Measurements from ENCODE around the gene ARHGEF17. TPM values are rescaled to one million over a fixed set of nuclear protein-coding genes. Genes with fewer than 3 reads are reported as not detected.
A peak's percentile ranks its signal among the peaks of the same experiment; 100 is the strongest.

The ARHGEF17 gene
- total RNA-seq, 1 donor from 2014 or later: 19.2 TPM

DNA sequence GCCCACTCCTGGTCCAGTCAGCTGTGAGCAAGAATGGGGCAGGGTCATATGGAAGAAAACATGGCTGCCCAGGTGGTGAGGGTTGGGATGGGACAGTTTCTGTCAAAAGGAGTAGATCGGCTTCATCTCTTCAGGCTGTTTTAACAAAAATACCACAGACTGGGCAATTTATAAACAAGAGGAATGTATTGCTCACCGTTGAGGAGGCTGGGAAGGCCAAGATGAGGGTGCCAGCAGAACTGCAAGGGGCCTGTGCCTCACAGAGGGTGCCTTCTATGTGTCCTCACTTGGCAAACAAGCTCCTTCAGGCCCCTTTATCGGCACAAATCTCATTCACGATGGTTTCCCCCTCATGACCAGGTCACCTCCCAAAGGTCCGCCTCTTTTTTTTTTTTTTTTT is 50.0 kb downstream of the ARHGEF17 start:
- no peak for DNase-seq

DNA sequence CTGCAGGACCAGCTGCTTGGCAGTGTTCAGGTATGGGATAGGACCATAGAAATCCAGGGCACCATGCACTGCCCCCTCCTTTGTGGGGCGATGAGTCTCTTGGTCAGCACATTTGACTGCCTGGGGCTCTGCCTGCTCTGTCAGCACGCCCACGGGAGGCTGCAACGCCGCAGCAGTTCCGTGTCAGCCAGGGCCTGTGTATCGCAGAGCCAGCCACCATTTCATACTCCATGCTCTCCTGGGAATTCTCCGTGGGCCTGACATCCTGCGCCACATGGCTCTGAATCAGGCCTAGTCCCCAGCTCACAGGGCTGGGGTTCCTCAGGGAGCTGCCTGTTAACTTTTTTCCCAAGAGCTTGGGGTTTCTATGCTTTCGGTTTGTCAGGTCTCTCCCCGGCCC is 51.3 kb downstream of the ARHGEF17 start:
- DNase-seq: no peak

DNA sequence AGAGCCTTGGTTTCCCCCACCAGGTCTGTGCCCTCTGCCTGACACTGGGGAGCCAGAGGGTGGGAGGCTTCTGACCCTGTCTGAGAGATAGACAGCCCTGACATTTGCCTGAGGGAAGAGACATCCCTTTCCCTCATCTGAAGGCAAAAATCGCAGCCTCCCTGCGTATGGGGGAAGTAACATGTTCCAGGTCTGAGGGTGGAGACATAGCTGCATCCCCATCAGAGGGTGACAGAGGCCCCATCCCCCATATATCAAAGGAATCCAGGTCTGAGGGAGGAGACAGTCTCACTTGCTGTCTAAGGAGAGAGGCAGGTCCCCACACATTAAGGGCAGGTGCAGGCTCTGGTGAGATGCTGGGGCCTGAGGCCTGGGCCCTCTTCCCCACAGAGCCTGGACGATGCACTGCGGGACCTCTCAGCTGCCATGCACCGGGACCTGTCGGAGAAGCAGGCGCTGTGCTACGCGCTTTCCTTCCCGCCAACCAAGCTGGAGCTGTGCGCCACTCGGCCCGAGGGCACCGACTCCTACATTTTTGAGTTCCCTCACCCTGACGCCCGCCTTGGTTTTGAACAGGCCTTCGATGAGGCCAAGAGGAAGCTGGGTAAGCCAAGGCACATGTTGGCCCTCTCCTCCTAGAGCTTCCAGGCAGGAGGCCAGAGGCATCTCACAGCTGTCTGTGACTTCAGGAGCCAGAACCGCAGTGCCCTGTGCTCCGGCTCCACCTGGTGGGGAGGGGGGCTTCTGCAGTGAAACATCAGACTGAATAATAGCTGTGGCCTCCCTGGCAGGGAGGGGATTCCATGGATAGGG is 52.1 kb downstream of the ARHGEF17 start:
- no peak for DNase-seq

DNA sequence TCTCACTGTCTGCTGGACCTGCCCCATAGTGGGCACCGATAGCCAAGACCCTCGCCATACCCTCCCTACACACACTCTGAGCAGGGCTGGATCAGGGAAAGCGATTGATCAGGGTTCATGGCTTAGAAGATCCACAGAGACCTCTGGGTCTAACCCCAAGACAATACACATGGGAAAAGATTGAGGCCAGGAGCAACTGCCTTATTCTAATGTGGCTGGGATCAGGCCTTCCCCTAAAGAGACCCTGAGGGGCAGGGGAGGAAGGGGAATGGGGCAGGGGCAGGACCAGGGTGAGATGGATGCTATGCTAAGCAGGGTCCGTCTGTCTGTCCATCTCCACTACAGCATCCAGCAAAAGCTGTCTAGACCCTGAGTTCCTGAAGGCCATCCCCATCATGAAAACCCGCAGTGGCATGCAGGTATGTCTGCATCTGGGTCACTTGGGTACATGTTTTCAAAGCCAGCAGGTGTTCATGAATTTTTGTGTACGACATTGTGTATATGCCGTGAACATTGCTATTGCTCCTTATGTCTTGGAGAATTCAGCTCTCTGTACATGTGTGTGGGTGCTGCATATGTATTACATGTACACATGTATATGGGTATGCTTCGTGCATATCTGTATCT is 52.8 kb downstream of the ARHGEF17 start:
- no peak for DNase-seq

DNA sequence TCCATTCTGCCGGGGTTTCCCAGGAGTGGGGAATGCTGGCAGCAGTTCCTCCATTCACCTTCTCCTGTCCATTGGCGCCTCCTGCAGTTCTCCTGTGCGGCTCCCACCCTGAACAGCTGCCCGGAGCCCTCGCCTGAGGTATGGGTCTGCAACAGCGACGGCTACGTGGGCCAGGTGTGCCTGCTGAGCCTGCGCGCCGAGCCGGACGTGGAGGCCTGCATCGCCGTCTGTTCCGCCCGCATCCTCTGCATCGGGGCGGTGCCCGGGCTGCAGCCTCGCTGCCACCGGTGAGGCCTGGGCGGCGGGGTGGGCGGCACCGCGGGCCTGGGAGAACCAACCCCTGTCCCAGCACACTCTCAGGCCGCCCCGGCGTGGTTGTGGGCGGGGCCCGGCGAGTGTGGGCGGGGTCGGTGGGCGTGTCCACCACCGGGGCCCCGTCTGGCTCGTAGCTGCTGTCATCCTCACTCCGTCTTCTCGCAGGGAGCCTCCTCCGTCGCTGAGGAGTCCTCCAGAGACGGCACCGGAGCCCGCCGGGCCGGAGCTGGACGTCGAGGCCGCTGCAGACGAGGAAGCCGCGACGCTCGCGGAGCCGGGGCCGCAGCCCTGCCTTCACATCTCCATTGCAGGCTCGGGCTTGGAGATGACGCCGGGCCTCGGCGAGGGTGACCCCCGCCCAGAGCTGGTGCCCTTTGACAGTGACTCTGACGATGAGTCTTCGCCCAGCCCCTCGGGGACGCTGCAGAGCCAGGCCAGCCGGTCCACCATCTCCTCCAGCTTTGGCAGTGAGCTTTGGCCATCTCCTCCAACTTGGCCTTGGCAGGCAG is 54.1 kb downstream of the ARHGEF17 start:
- DNase-seq: no peak

DNA sequence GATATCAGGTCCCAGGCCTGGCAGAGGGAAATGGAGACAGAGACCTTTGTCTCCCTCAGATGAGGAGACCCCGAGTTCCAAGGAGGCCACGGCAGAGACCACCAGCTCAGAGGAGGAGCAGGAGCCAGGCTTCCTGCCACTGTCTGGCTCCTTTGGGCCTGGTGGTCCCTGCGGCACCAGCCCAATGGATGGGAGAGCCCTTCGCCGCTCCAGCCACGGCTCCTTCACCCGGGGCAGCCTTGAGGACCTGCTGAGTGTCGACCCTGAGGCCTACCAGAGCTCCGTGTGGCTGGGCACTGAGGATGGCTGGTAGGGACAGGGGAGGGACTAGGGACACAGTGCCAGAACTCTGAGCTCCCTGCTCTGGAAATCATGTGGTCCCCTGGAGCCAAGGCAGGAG is 55.1 kb downstream of the ARHGEF17 start:
- DNase-seq: no peak

DNA sequence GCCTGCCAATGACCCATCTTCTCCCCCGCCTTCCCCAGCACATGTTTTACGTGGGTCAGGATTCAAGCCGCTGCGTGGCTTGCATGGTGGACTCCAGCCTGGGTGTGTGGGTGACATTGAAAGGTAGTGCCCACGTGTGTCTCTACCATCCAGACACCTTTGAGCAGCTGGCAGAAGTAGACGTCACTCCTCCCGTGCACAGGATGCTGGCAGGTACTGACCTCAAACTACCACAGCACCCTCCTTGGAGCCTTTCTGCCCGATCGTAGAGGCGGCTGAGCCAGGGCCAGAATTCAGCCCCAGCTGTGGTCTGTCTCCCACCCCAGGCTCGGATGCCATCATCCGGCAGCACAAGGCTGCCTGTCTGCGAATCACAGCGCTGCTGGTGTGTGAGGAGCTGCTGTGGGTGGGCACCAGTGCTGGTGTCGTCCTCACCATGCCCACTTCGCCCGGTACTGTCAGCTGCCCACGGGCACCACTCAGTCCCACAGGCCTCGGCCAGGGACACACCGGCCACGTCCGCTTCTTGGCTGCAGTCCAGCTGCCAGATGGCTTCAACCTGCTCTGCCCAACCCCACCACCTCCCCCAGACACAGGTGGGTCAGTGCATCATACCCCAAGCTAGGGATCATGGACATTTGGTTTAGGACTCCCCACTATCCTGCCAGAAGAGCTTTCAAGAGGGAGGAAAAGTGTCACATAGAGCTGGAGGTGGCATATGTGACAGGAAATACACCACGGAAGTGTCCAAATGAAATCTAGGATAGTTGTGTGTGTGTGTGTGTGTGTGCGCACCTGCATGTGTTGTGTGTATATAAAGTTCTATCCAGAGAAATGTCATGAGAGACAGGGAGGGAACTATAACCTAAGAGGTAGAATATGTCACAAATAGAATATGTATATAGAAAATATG is 57.5 kb downstream of the ARHGEF17 start:
- DNase-seq: no peak

DNA sequence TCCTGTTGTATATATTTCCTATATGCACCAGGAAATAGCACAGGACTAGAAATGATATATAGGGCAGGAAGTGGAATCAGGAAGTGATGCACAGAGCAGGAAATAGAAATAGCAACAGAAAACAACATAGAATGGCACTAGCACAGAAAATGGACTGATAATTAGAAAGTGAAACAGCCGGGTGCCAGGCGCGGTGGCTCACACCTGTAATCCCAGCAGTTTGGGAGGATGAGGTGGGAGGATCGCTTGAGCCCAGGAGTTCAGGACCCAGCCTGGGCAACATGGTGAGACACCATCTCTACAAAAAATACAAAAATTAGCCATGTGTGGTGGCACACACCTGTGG is 58.2 kb downstream of the ARHGEF17 start:
- no peak for DNase-seq

DNA sequence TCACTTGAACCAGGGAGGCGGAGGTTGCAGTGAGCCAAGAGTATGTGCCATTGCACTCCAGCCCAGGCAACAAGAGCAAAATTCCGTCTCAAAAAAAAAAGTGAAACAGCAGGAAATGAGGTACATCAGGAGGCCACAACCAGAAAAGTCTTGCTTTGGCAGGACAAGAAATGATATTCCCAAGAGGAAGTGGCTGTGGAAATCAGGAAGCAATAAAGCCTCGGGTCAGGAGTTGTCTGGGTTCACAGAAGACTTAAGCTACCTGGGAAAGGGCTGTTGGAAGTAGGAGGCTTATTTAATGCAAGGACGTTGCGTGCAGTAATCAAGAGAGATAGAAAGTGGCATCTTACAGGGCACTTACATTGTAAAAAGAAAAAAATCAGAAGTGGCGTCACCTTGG is 58.9 kb downstream of the ARHGEF17 start:
- DNase-seq: no peak

DNA sequence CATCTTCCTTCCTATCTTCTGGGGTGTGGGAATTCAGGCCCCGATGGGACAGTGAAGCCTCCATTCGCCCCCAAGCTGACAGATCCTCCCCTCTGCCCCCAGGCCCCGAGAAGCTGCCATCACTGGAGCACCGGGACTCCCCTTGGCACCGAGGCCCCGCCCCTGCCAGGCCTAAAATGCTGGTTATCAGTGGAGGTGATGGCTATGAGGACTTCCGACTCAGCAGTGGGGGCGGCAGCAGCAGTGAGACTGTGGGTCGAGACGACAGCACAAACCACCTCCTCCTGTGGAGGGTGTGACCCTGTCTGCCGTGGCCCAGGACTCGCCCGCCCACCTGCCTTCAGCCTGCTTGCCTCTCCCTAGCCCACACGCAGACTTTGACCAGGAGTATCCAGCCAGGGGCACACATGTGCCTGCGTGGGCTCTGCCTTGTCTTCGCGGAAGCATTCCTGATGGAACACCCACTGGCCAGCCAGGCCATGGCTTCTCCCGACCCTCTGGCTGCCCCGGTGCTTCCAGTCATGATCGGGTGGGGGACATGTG is 59.5 kb downstream of the ARHGEF17 start:
- no peak for DNase-seq

DNA sequence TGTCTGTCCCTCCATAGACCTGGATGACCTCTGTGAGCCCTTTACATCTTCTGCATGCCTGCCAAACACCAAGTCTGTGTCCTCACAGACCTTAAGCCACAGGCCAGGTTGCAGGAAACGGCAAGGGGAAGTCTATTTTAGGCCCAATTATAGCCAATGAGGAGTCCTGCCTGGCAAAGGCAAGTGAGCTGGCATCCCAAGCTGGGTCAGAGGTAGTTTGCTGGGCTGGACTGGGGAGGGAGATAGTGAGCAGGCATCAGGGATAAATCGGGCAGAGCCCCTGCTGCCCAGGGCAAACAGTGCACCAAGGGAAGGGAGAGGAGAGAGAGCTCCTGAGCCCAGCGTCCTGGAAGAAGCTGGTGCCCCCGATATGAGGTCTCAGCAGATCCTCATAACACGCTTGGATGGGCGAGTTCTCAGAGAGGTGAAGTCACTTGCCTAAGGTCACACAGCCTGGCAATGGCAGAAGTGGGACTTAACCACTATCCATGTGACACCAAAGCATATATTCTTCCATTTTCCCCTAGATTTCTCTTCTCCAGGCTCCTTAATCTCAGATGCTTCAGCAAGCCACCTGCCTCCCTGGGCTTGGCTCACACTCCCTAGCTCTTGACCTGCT is 64.4 kb downstream of the ARHGEF17 start:
- DNase-seq: no peak

DNA sequence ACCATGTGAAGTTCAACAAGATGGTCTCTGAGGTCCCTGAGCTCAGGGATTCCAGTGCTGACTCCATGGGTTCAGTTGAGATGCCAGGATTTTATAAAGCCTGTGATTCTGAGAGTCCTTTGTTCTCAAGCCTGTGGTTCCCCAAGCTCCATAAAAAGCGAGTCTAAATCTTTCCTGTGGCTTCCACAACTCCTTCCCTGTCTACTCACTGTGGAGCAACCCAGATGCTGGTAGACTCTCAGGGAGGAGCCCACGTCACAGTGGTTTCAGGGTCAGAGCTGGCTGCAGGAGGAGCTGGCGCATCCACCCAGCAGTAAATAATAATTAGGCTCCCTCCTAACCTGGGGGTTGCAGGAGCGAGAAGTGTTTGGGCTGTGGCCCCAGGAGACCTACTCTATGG is 66.1 kb downstream of the ARHGEF17 start:
- DNase-seq: no peak

DNA sequence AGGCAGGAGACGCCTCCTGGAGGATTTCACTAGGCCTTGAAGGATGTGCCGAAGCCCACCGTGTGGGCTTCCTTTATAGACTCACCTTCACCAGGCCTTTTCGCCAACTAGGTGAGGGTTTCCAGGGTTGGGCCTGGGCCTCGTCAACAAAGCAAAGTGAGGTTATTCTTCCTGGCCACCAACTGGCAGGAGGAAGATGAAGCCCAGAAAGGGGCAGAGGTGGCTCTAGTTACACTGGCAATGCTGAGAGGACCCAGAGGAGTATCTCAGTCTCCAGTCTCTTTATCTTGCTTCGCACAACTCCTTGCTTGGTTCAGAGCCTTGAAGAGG is 67.7 kb downstream of the ARHGEF17 start:
- no peak for DNase-seq

DNA sequence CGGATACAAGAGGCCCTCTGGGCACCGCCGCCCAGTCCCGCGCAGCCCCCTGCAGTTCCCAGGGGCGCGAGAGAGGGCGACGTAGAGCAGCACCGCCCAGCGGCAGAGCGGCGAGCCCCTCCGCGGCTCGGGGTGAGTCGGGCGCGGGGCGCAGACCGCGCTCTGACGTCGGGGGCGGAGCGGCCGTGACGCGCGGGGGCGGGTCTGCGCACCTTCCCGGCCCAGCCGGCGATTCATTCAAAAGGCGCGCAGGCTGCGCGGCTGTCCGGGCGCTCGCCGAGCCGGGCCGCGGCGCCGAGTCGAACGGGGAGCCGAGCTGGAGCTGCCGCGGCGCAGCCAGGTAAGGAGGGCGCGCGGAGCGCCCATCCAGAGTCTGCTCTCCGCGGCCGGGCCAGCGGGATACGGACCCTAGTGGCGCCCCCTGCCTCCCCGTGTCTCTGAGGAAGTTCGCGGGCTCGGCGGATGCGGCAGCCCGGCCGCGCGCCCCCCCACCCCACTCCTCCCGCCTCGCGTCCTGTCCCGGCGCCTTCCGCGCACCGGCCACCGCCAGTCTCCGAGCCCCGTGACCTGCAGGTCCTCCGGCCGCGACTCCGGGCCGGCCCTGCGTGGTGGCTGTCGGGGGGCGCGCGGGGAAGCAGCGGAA is 68.2 kb downstream of the ARHGEF17 start, which contains the start of gene RELT:
Gene RELT (plus strand): TSS at position 240 of the 643 bp plus-strand sequence. CDS start 12,738 bp downstream, outside the sequence.
- DNase-seq: peak; percentile 82

DNA sequence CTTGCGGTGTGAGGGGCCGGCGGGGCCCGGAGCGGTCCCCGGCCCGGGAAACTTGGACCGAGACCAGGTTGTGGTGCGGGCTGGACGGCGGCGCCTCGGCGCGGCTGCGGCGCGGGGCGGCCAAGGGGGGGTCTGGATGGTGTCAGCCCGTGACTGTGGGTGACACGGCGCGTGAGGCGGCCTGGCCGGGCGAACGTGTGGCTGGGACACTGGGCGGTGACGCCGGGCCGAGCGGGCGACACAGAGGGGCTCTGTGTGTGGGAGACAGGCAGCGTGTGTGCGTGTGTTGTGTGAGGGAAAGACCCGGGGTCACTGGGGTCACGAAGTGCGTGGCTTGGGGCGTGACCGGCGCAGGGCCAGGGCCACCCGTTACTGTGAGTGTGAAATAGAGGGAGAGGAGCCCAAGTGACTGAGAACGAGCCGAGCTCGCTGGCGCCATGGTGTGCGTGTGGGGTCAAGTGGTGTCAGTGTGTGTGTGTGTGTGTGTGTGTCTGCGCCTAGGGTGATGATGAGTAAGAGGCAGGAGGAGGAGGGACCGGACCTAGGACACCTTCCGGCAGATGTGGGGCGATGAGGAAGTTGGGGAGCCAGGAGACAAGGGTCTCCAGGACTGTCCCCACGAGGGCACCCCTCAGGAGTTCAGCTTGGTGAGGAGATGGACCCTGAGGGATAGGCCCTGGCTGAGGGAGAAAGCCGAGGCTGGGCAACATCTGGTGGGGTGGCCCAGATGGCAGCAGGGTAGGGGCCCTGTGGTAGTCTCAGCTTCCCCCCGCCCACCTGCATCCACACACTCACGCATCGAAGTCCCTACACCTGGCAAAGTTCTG is 68.9 kb downstream of the ARHGEF17 start:
- DNase-seq: no peak

DNA sequence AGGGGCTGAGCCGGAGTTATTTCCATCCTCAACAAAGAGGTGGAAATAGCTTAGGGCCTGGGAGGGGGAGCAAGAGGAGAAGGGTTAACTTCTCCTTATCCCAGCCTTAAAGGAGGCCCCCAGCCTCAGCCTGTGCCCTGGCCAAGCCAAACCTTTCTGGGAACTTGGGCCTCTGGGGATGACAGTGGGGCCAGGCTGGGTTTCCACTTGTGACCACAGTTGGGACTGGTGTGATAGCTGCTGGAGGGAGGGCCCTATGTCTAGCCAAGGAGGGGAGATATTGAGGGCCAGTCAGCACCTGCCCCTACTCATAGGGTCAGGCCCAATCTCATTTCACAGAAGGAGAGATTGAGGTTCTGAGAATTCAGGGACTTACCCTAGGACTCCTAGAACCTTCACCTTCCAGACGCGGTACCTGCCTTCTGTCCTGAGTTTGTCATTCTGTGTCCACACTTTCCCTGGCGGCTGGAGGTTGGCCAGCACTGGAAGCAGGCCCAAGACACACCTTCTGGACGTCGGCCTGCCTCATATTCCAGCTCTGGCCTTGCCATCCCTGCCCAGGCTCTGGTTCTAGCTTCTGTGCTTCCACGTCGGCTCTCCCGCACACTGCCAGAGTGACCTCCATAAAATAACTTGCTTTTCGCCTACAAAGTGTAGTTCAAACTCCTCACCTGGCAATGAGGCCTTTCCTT is 71.3 kb downstream of the ARHGEF17 start:
- DNase-seq: no peak

DNA sequence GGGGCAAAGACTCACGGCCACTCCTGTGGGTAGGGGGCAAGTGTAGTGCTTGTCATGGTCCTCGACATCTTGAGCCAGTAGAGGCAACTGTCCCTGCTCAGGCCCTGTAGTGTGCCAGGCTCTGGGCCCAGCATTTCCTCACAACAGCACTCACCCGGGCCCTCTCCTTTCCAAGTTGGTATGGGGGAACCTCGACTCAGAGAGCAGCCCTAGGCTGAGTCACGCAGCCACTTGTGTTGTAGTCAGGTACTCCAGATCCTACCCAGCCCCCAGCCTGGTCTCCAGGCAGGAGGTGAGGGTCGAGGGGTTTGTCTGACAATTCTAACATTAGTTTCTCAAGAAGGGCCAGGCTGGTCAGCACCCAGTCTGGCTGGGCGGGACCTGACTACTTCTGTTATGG is 72.3 kb downstream of the ARHGEF17 start:
- no peak for DNase-seq

DNA sequence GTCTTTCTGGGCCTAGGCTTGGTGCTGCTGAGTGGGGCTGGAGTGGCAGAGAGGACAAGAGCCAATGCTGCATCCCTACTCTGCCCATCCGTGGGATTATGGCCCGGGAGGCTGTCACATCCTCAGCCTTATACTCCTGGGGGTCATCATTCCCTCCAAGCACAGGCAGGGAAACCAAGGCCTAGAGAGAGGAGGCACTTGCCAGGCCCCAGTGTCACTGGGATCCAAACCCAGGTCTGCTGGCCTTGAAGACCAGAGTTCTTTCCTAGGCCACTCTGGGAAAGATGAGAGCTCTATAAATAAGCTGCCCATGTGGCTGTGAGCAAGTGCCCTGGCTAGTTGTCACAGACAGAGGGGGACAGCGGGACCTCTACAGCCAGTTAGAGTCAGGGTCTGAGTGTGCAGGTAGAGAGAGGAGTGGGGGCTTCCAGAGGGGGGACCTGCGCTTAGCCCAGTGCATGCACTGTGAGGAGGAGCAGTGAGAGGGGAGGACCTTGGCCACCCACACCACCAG is 72.9 kb downstream of the ARHGEF17 start:
- no peak for DNase-seq

DNA sequence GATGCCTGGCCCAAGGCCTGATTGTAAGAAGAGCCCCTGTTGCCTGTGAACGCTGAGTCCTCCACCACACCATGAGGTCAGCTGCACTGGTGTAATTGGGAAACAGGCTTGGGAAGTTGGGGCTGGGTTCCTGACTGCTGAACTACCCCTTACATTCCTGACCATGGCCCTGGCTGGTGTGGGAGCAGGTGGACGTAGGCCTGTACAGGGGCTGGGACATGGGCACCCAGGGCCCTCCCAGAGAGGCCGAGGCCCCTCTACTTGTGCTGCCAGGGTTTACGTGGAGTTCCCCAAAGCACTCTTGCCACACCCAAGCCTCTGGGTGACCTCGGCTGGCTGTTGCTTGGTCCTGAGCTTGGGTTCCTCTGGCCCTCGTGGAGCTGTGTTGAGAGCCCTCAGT is 73.5 kb downstream of the ARHGEF17 start:
- no peak for DNase-seq
